Suprapubic skin (tissue), 4 donors: Measurements from ENCODE around the gene ARHGAP10.

Source experiments
- CTCF ChIP-seq, 2 donors: fragments of 200-600 bp in 1 of 2; fragments of 450-650 bp in 1 of 2; sonication (generic) in 1 of 2; IDR thresholded peaks; one replicate each; pipeline ENCODE4 v1.5.1; 2016 to 2019; ENCODE audit warnings: antibody characterized with exemption in 2 of 2, mild to moderate bottlenecking in 1 of 2, moderate library complexity in 1 of 2
- POLR2A ChIP-seq, 2 donors: fragments of 450-650 bp; IDR thresholded peaks; one replicate each; pipeline ENCODE4 v1.6.1; 2017; ENCODE audit warnings: antibody characterized with exemption in 2 of 2, mild to moderate bottlenecking in 2 of 2, moderate library complexity in 2 of 2
- POLR2AphosphoS5 ChIP-seq, 3 donors: sonication (generic); formaldehyde crosslinking; IDR thresholded peaks; one replicate each; pipeline ENCODE4 v1.6.1; 2017; ENCODE audit warnings: antibody characterized with exemption in 3 of 3

- no peak for TF ChIP-seq POLR2A (IDR thresholded peaks at IDR 0.05)
- no peak for TF ChIP-seq CTCF (IDR thresholded peaks at IDR 0.05)
- TF ChIP-seq POLR2AphosphoS5 (IDR thresholded peaks at IDR 0.05): no peak
Observed at GRCh38 chr4:147836807-147837206, 104.9 kb downstream of the ARHGAP10 start.
